LNCaP clone FGC (cell line): ENCODE data around the gene GPR21.

Source experiments
- DNase-seq: peaks from one replicate; pipeline ENCODE4 v3.0.0-alpha.2; 2011; ENCODE audit warnings: low read depth
- H3K4me3 ChIP-seq: 2 replicates; pipeline ENCODE4 v1.5.1; 2011; ENCODE audit warnings: mild to moderate bottlenecking, low read depth, low read length, control low read depth
- CTCF ChIP-seq: IDR thresholded peaks from 2 replicates; pipeline ENCODE4 v1.5.1; 2012; ENCODE audit warnings: mild to moderate bottlenecking; ENCODE audit not compliant: control insufficient read depth, insufficient read depth; ENCODE audit errors: extremely low read depth

The GPR21 gene

GRCh38 chr9:123049589-123050222, 16.2 kb downstream of the GPR21 start:
- no peak overlapping the region for H3K4me3 ChIP-seq
- TF ChIP-seq CTCF, result no peak
- peak; percentile 83 for DNase-seq

GRCh38 chr9:123053046-123053445, 19.6 kb downstream of the GPR21 start:
- no peak for TF ChIP-seq CTCF
- H3K4me3 ChIP-seq, result no peak overlapping the region
- no peak for DNase-seq

- TF ChIP-seq CTCF, result no peak
- DNase-seq, result no peak
- H3K4me3 ChIP-seq, result no peak overlapping the region
These were observed 20.2 kb downstream of the GPR21 start for GRCh38 chr9:123053711-123054110.

GRCh38 chr9:123058834-123059233, 25.4 kb downstream of the GPR21 start:
- TF ChIP-seq CTCF, result no peak
- no peak overlapping the region for H3K4me3 ChIP-seq
- no peak for DNase-seq

- no peak overlapping the region for H3K4me3 ChIP-seq
- DNase-seq, result no peak
- no peak for TF ChIP-seq CTCF
These were observed 26.2 kb downstream of the GPR21 start for GRCh38 chr9:123059472-123060220.

GRCh38 chr9:123061216-123061615, 27.7 kb downstream of the GPR21 start:
- no peak for TF ChIP-seq CTCF
- no peak for DNase-seq
- no peak overlapping the region for H3K4me3 ChIP-seq
